HG02610 (cell line): Measurements from ENCODE around the gene KRT34.

Experiments
- ATAC-seq: cut with Tn5 transposase; IDR thresholded peaks from one replicate; pipeline ENCODE4 v1.9.1; 2021; ENCODE audit warnings: mild to moderate bottlenecking, moderate library complexity; ENCODE audit not compliant: unreplicated experiment

KRT34 gene

DNA sequence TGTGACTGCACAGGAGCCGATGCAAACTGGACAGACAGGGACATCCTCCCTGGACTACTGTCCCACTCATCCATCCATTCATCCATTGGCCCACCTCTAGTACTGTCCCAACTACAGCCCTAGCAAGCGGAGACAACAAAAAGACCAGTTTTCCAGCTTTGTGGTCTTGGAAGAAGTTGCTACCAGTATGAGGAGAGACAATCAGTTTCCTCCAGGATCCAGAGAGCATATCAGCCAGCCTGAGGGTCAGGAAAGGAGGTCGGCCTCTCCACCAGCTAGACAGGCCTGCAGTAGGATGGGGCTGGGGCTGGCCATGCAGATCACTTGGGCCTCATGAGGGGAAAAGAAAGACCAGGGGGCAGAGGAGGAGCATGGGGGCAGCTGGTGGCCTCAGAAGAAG is 48.3 kb downstream of the KRT34 start:
- ATAC-seq: no peak

DNA sequence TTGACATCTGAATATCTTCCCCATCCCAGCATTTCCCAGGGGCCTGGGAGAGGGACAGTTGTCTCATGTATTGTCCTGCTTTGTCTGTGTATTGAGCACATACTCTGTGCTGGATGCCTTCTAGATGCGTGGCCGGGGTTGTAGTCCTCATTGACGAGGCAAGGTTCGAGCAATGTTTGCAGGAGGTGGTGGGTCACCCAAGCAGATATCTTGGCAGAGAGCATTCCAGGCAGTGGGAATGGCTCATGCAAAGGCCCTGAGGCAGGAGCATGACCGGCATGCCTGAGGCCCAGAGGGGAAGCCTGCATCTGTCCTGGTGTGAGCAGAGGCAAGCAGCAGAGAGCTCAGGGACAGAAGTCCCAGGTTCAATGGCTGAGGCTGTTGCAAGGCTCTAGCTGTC is 49.0 kb downstream of the KRT34 start:
- no peak for ATAC-seq

DNA sequence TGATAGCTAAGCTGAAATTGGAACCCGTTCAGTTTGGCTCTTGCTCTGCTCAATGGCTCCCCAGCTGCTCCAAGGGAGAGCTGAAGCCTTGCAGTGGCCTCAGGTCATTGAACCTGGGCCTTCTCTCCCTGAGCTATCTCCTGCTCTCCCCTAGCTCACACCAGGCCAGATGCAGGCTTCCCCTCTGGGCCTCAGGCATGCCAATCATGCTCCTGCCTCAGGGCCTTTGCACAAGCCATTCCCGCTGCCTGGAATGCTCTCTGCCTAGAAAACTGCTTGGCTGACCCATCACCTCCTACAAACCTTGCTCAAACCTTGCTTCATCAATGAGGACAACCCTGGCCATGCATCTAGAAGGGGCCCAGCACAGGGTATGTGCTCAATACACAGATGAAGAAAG is 49.9 kb downstream of the KRT34 start:
- ATAC-seq: no peak

DNA sequence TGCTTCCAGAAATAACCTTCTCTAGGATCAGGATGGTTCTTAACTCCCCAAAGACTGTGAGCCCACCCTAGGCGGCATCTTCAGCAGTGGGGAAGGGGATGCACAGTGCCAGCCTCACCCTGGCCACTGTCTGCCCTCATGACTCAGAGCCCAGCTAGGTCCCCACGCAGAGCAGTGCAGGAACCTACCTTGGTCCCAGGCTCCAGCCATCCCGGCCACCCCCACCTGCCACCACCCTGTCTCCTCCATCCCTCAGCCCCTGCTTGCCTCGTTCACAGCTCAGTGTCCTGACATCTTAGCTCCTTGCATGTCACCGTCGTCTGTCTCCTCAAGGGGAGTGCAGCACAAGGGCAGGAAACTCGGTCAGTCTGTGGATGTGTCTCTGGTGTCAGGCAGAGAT is 50.5 kb downstream of the KRT34 start:
- ATAC-seq: no peak

DNA sequence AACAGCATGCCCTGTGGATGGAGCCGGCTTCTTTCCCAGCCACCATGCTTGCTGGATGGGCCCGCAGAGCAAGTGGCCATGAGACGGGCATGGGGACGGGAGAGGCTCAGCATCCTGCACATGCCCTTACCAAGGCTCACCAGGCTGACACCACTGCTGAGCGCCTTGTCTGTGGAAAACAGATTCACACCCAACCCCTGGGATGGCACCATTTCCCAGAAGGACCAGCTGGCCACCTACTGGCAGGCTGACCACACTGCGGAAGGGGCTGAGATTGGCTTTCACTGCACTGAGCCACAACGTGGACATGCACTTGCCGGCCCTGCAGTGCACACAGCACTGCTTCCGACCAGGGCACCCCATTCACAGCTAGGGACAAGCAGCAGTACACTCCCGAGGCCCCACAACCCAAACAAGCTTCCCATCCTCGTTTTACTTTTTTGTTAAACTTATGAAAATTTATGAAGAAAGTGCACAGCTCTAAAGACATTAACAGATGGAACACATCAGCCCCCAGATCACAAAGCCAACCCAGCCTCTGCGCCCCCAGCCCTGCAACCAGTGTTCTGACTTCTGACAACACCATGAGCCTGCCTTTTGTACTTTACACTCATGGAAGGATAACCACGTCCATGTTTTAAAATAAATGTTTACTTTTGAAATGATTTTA is 52.7 kb downstream of the KRT34 start:
- ATAC-seq: no peak

DNA sequence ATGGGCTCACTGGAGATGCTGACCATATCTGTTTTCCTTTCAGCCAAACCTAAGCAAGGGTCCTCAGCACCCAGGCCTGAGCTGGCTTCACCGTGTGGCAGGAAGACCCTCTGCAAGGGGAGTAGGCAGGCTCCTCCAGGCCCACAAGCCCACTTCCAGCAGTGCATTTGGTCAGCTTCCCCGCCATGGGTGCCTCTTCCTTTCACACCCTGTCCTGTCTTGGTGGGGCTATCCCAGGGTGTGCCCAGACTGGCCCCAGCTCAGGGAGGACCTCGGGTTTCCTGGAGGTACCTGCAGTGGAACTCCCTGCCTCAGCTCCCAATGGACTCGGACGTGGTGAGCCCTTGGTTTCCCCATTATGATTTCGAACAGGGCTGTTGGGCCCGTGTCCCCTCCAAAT is 53.9 kb downstream of the KRT34 start:
- no peak for ATAC-seq
